GM19351 (cell line): ENCODE data around the gene PODXL2.
"Not testable (repeated sequence)": the region's sequence is repeated elsewhere in the genome, so short reads cannot be mapped to it uniquely, and the experiment has no call there.

Experiments used
- ATAC-seq: cut with Tn5 transposase; IDR thresholded peaks from one replicate; pipeline ENCODE4 v1.9.1; 2021; ENCODE audit warnings: mild to moderate bottlenecking, moderate library complexity; ENCODE audit not compliant: unreplicated experiment

Gene PODXL2

GRCh38 chr3:127673191-127674100 lies 44.5 kb downstream of the PODXL2 start:
- ATAC-seq = peak; percentile 37

GRCh38 chr3:127674101-127674721 lies 45.2 kb downstream of the PODXL2 start:
- no peak for ATAC-seq

GRCh38 chr3:127674790-127675189 lies 45.8 kb downstream of the PODXL2 start:
- ATAC-seq = no peak

- no peak for ATAC-seq
Measured at GRCh38 chr3:127675651-127676391, 46.8 kb downstream of the PODXL2 start.

GRCh38 chr3:127676456-127676855 lies 47.5 kb downstream of the PODXL2 start:
- no peak for ATAC-seq

- no peak for ATAC-seq
Measured at GRCh38 chr3:127676921-127677351, 48.0 kb downstream of the PODXL2 start.

- ATAC-seq = no peak
Measured at GRCh38 chr3:127677541-127678314, 48.7 kb downstream of the PODXL2 start.

- ATAC-seq = no peak
Measured at GRCh38 chr3:127678315-127678599, 49.3 kb downstream of the PODXL2 start.

- ATAC-seq = no peak
Measured at GRCh38 chr3:127678611-127679533, 49.9 kb downstream of the PODXL2 start.

- no peak for ATAC-seq
Measured at GRCh38 chr3:127679534-127680145, 50.7 kb downstream of the PODXL2 start.

- no peak for ATAC-seq
Measured at GRCh38 chr3:127680146-127680661, 51.2 kb downstream of the PODXL2 start.

- ATAC-seq = no peak
Measured at GRCh38 chr3:127680798-127681221, 51.8 kb downstream of the PODXL2 start.

- not testable (repeated sequence) for ATAC-seq
Measured at GRCh38 chr3:127682175-127682554, 53.2 kb downstream of the PODXL2 start.

- no peak for ATAC-seq
Measured at GRCh38 chr3:127682561-127682960, 53.6 kb downstream of the PODXL2 start.

GRCh38 chr3:127684871-127685707 lies 56.1 kb downstream of the PODXL2 start:
- ATAC-seq = no peak

GRCh38 chr3:127685708-127686511 lies 56.9 kb downstream of the PODXL2 start:
- no peak for ATAC-seq

- ATAC-seq = no peak
Measured at GRCh38 chr3:127686512-127686894, 57.5 kb downstream of the PODXL2 start.
